Endodermal cell (in vitro differentiated cells): ENCODE data around the gene RGL1. TPM values are rescaled to one million over a fixed set of nuclear protein-coding genes. Genes with fewer than 3 reads are reported as not detected.
A peak's percentile ranks its signal among the peaks of the same experiment; 100 is the strongest.

ENCODE experiments used
- DNase-seq: peaks from one replicate; pipeline ENCODE4 v3.0.0-alpha.2; 2017
- H3K27ac ChIP-seq: 2 replicates; pipeline ENCODE4 v1.5.1; 2013; ENCODE audit warnings: mild to moderate bottlenecking, low read depth, low read length, moderate library complexity
- H3K27me3 ChIP-seq: 2 replicates; pipeline ENCODE4 v1.6.1; 2013; ENCODE audit warnings: mild to moderate bottlenecking, low read length, moderate library complexity; ENCODE audit not compliant: insufficient read depth, control insufficient read depth, poor library complexity, severe bottlenecking
- H3K36me3 ChIP-seq: 2 replicates; pipeline ENCODE4 v1.7.0; 2013; ENCODE audit warnings: mild to moderate bottlenecking, low read length, moderate library complexity; ENCODE audit not compliant: control insufficient read depth, insufficient read depth
- H3K4me1 ChIP-seq: one replicate; pipeline ENCODE4 v1.7.0; 2013; ENCODE audit warnings: low read length; ENCODE audit not compliant: control insufficient read depth, insufficient read depth
- H3K4me3 ChIP-seq: 2 replicates; pipeline ENCODE4 v1.5.1; 2013; ENCODE audit warnings: mild to moderate bottlenecking, low read length, moderate library complexity
- H3K9ac ChIP-seq: 2 replicates; pipeline ENCODE4 v1.6.1; 2013; ENCODE audit warnings: mild to moderate bottlenecking, low read length, moderate library complexity; ENCODE audit not compliant: poor library complexity, severe bottlenecking; ENCODE audit errors: extremely low read depth
- H3K9me3 ChIP-seq: 2 replicates; pipeline ENCODE4 v1.6.1; 2013; ENCODE audit warnings: mild to moderate bottlenecking, low read length, moderate library complexity; ENCODE audit not compliant: control insufficient read depth
- H3K27ac Mint-ChIP-seq: 2 replicates; pipeline ENCODE4 v1.8.0; 2020; ENCODE audit warnings: mixed read lengths
- H3K27me3 Mint-ChIP-seq: 2 replicates; pipeline ENCODE4 v1.8.0; 2021; ENCODE audit warnings: mild to moderate bottlenecking, mixed read lengths; ENCODE audit not compliant: insufficient read depth
- H3K36me3 Mint-ChIP-seq: 2 replicates; pipeline ENCODE4 v1.8.0; 2020; ENCODE audit warnings: low read depth, mixed read lengths
- H3K4me1 Mint-ChIP-seq: 2 replicates; pipeline ENCODE4 v1.8.0; 2020; ENCODE audit warnings: mixed read lengths
- H3K4me3 Mint-ChIP-seq: 2 replicates; pipeline ENCODE4 v1.8.0; 2020; ENCODE audit warnings: mild to moderate bottlenecking, moderate library complexity, mixed read lengths
- H3K9me3 Mint-ChIP-seq: 2 replicates; pipeline ENCODE4 v1.8.0; 2020; ENCODE audit warnings: mild to moderate bottlenecking, mixed read lengths
- CTCF ChIP-seq: fragments of 200-600 bp; sonication (generic); conservative IDR thresholded peaks from 2 replicates; pipeline ENCODE4 v1.5.0; 2021; ENCODE audit warnings: antibody characterized with exemption, mild to moderate bottlenecking
- whole genome bisulfite sequencing, 2 experiments: methylation state at CpG; one replicate each; pipeline versions ENCODE4 v1.1.5 to v1.1.7; 2013; ENCODE audit warnings: missing lambda C conversion rate in 2 of 2, mixed read lengths in 1 of 2; ENCODE audit not compliant: insufficient coverage in 1 of 2, insufficient read length in 1 of 2; 5-methylcytosine and 5-hydroxymethylcytosine counted together
- total RNA-seq, 2 donors: library from RNA; stranded (reverse); fragmentation: NEBNext Ultra II Directional in 1 of 2; extraction: Animal tissue kit (Norgen Biotek cat#: 25700) in 1 of 2; gene quantifications; 2 replicates in 1 of 2; 3 replicates in 1 of 2; pipeline ENCODE4 v1.2.1, GENCODE V29; 2021

The RGL1 gene
- total RNA-seq, 2 donors from 2014 or later, result 0.15 to 2.6 TPM

GRCh38 chr1:183773482-183774274 is 31.2 kb upstream of the RGL1 start:
- TF ChIP-seq CTCF, result no peak
- Histone ChIP-seq H3K27ac (no peak overlapping the region), H3K36me3 (no peaks in the 10 kb centered on the region), H3K9me3 (peaks cover 39% of the 10 kb centered on the region), H3K9ac (no peak overlapping the region), H3K27me3 (no peaks in the 10 kb centered on the region), H3K4me1 (no peaks in the 10 kb centered on the region), H3K4me3 (no peak overlapping the region)
- H3K27ac Mint-ChIP-seq, result no peak overlapping the region
- no peaks in the 10 kb centered on the region for H3K4me1 Mint-ChIP-seq
- peaks cover 57% of the 10 kb centered on the region for H3K9me3 Mint-ChIP-seq
- H3K27me3 Mint-ChIP-seq, result no peaks in the 10 kb centered on the region
- no peak for DNase-seq
- H3K4me3 Mint-ChIP-seq, result no peak overlapping the region
- H3K36me3 Mint-ChIP-seq, result peaks cover 17% of the 10 kb centered on the region
- WGBS, 2 experiments, result 88 to 91% methylated on average over 1 to 3 of the region's 3 CpGs

GRCh38 chr1:183774938-183775337 is 30.0 kb upstream of the RGL1 start:
- H3K4me3 ChIP-seq, result peak overlapping the region; percentile 4
- Mint-ChIP-seq H3K4me3 (no peak overlapping the region), H3K27me3 (no peaks in the 10 kb centered on the region), H3K4me1 (no peaks in the 10 kb centered on the region), H3K36me3 (peaks cover 17% of the 10 kb centered on the region), H3K9me3 (peaks cover 52% of the 10 kb centered on the region), H3K27ac (no peak overlapping the region)
- no peak overlapping the region for H3K9ac ChIP-seq
- no peaks in the 10 kb centered on the region for H3K36me3 ChIP-seq
- TF ChIP-seq CTCF, result no peak
- peaks cover 34% of the 10 kb centered on the region for H3K9me3 ChIP-seq
- DNase-seq, result no peak
- no peak overlapping the region for H3K27ac ChIP-seq
- 90 to 100% methylated on average over 2 to 3 of the region's 3 CpGs for WGBS, 2 experiments
- H3K27me3 ChIP-seq, result no peaks in the 10 kb centered on the region
- no peaks in the 10 kb centered on the region for H3K4me1 ChIP-seq

- Histone ChIP-seq H3K9me3 (peaks cover 23% of the 10 kb centered on the region), H3K4me1 (no peaks in the 10 kb centered on the region), H3K4me3 (no peak overlapping the region), H3K27me3 (no peaks in the 10 kb centered on the region), H3K27ac (no peak overlapping the region), H3K9ac (no peak overlapping the region), H3K36me3 (no peaks in the 10 kb centered on the region)
- 91 to 100% methylated on average over 1 to 3 of the region's 3 CpGs for WGBS, 2 experiments
- no peak for TF ChIP-seq CTCF
- no peak for DNase-seq
- Mint-ChIP-seq H3K27ac (no peak overlapping the region), H3K4me3 (no peak overlapping the region), H3K9me3 (peaks cover 40% of the 10 kb centered on the region), H3K27me3 (no peaks in the 10 kb centered on the region), H3K4me1 (peaks cover 4% of the 10 kb centered on the region), H3K36me3 (peaks cover 13% of the 10 kb centered on the region)
These were observed 28.2 kb upstream of the RGL1 start for GRCh38 chr1:183776731-183777130.
